Activated naive CD4-positive, alpha-beta T cell treated with Interleukin-2 at 50 U/mL for 16 hours (primary cell): Measurements from ENCODE around the gene INTS7.

Experiments used
- DNase-seq: peaks from one replicate; pipeline ENCODE4 v3.0.0-alpha.2; 2020

The INTS7 gene

GRCh38 chr1:212035123-212035834 is at the start of gene INTS7, which contains the start of gene DTL:
Gene INTS7, minus strand, starts transcription at chr1:212035557. Its CDS starts 120 bp downstream, at chr1:212035437.
Gene DTL, plus strand, starts transcription at chr1:212035748. Its CDS starts 143 bp downstream, at chr1:212035891.
- DNase-seq: peak; percentile 98

- no peak for DNase-seq
These were observed 47.5 kb upstream of the INTS7 start for GRCh38 chr1:212082765-212083406.

- no peak for DNase-seq
These were observed 43.5 kb upstream of the INTS7 start for GRCh38 chr1:212078826-212079225.

GRCh38 chr1:212077028-212077427 is 41.7 kb upstream of the INTS7 start:
- no peak for DNase-seq

GRCh38 chr1:212074856-212075255 is 39.5 kb upstream of the INTS7 start:
- DNase-seq: no peak

GRCh38 chr1:212074313-212074712 is 39.0 kb upstream of the INTS7 start:
- DNase-seq: no peak

- no peak for DNase-seq
These were observed 38.1 kb upstream of the INTS7 start for GRCh38 chr1:212073490-212073889.

- no peak for DNase-seq
These were observed 36.7 kb upstream of the INTS7 start for GRCh38 chr1:212072047-212072446.

GRCh38 chr1:212070720-212071302 is 35.5 kb upstream of the INTS7 start:
- DNase-seq: no peak

- no peak for DNase-seq
These were observed 32.4 kb upstream of the INTS7 start for GRCh38 chr1:212067787-212068186.

GRCh38 chr1:212062832-212063438 is 27.6 kb upstream of the INTS7 start:
- no peak for DNase-seq

- DNase-seq: no peak
These were observed 25.5 kb upstream of the INTS7 start for GRCh38 chr1:212060632-212061472.

GRCh38 chr1:212055333-212055732 is 20.0 kb upstream of the INTS7 start:
- DNase-seq: no peak

- DNase-seq: no peak
These were observed 18.6 kb upstream of the INTS7 start for GRCh38 chr1:212053993-212054392.

- no peak for DNase-seq
These were observed 10.6 kb upstream of the INTS7 start for GRCh38 chr1:212045981-212046380.

GRCh38 chr1:212044851-212045250 is 9.5 kb upstream of the INTS7 start:
- DNase-seq: no peak

GRCh38 chr1:212042436-212042835 is 7.1 kb upstream of the INTS7 start:
- DNase-seq: no peak

GRCh38 chr1:212040629-212041412 is 5.5 kb upstream of the INTS7 start:
- DNase-seq: no peak

- DNase-seq: no peak
These were observed 4.3 kb upstream of the INTS7 start for GRCh38 chr1:212039622-212040021.

- DNase-seq: no peak
These were observed 2.5 kb upstream of the INTS7 start for GRCh38 chr1:212037900-212038299.

- no peak for DNase-seq
These were observed 663 bp upstream of the INTS7 start for GRCh38 chr1:212035835-212036605.
